Activated CD4-positive, alpha-beta T cell treated with anti-CD3 and anti-CD28 coated beads, Interleukin-2, amount 10 ng/mL, durations not matched to agents 24 days and 14 days (primary cell): ENCODE results near the gene RNF111. TPM values are rescaled to one million over a fixed set of nuclear protein-coding genes. Genes with fewer than 3 reads are reported as not detected.
"Not testable (repeated sequence)": the region's sequence is repeated elsewhere in the genome, so short reads cannot be mapped to it uniquely, and the experiment has no call there.

Experiments
- DNase-seq: peaks from one replicate; pipeline ENCODE4 v3.0.0; 2022
- H3K27ac Mint-ChIP-seq: one replicate; pipeline ENCODE4 v1.8.0; 2022; ENCODE audit warnings: mild to moderate bottlenecking, mixed read lengths
- H3K27me3 Mint-ChIP-seq: one replicate; pipeline ENCODE4 v1.8.0; 2022; ENCODE audit warnings: mixed read lengths
- H3K36me3 Mint-ChIP-seq: one replicate; pipeline ENCODE4 v1.8.0; 2022; ENCODE audit warnings: low read depth, mild to moderate bottlenecking, mixed read lengths
- H3K4me1 Mint-ChIP-seq: one replicate; pipeline ENCODE4 v1.8.0; 2021; ENCODE audit warnings: mixed read lengths
- H3K4me3 Mint-ChIP-seq: one replicate; pipeline ENCODE4 v1.8.0; 2022; ENCODE audit warnings: mild to moderate bottlenecking, moderate library complexity, mixed read lengths
- H3K9me3 Mint-ChIP-seq: one replicate; pipeline ENCODE4 v1.8.0; 2021; ENCODE audit warnings: mixed read lengths
- intact Hi-C: fragments of 100-400 bp; cut with micrococcal nuclease; formaldehyde crosslinking; loops from one replicate; pipeline ENCODE4 v1.15.1; 2023
- total RNA-seq: library from RNA; stranded (reverse); gene quantifications from 2 replicates; pipeline ENCODE4 v1.2.3, GENCODE V29; 2022

Gene RNF111
- total RNA-seq, 1 donor from 2014 or later, result 32.9 TPM

GRCh38 chr15:59104912-59105732 lies 117.7 kb downstream of the RNF111 start, which contains the start of gene CCNB2:
Gene CCNB2 (plus strand): TSS chr15:59105146. CDS start chr15:59105269, 123 bp downstream.
- peak; percentile 96 for DNase-seq
- Mint-ChIP-seq H3K36me3 (peaks cover 26% of the 10 kb centered on the region), H3K4me3 (peak within 1 kb of the TSS; percentile 85), H3K4me1 (peaks cover 28% of the 10 kb centered on the region), H3K9me3 (no peaks in the 10 kb centered on the region), H3K27ac (peak within 1 kb of the TSS; percentile 98), H3K27me3 (no peaks in the 10 kb centered on the region)
- intact Hi-C loops, result loop anchor here (1.0 to 10.0 kb wide), 4 partner anchors 118 to 360 kb away; partner anchors contain the start of genes ADAM10, RNF111 and SLTM

DNA sequence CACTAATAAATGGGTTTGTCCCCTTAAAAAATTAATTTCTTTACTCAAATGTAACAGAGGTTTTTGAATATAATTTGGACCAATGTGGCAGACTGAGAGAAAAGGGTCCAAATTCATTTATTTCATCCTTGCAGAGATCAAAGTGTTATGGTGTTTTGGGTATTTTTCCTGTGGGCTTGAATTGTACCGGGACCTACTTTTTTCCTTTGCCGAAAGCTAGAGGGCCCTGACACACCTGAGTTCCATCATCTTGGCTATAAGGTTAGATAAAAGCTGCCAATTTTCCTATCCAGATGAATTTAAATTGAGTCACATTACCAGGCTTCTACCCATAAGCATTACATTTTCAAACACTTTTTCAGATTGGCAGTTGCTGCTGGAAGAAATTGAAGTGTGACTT lies 118.4 kb downstream of the RNF111 start:
- no peaks in the 10 kb centered on the region for H3K27me3 Mint-ChIP-seq
- peak overlapping the region; percentile 98 for H3K27ac Mint-ChIP-seq
- H3K36me3 Mint-ChIP-seq, result peaks cover 32% of the 10 kb centered on the region
- no peaks in the 10 kb centered on the region for H3K9me3 Mint-ChIP-seq
- intact Hi-C loops, result loop anchor here (1.0 to 10.0 kb wide), 4 partner anchors 119 to 361 kb away; partner anchors contain the start of genes ADAM10, RNF111 and SLTM
- H3K4me3 Mint-ChIP-seq, result peak overlapping the region; percentile 85
- peaks cover 28% of the 10 kb centered on the region for H3K4me1 Mint-ChIP-seq
- DNase-seq, result no peak

DNA sequence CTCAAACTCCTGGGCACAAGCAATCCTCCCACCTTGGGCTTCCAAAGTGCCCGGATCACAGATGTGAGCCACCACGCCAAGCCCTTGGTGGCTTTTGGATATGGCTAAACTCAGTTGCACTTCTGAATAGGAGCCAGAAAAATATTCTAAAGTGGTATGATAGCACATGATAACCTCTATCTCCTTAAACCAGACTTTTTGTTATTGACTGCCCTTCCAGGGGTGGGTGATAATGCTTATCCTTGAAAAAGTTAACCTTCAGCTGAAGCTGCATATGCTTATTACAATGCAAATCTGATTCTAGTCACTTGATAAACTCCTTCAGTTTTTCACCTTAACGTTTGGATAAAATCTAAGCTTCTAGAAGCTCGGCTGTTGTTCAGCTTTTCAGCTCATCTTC lies 123.8 kb downstream of the RNF111 start:
- intact Hi-C loops, result no loop called here
- no peak overlapping the region for H3K27ac Mint-ChIP-seq

DNA sequence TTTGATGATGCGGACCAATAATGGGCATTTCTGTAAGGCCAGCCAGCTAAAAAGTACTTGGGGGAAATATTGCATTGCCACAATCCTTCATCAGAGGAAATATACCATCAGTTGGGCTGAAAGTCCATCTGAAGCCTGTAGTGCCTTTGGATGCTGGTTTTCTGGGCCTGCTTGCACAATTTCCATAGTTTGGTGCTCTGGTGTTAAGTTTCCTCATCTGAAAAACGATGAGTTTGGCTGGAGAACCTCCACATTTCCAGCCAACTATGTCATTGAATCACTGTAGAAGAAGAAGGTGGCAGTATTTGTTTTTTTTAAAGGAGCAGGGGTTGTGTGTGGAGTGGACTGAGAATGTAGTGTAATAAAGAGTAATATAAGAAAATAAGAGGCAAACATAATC lies 127.6 kb downstream of the RNF111 start:
- Mint-ChIP-seq H3K36me3 (peaks cover 64% of the 10 kb centered on the region), H3K4me3 (no peak overlapping the region), H3K9me3 (no peaks in the 10 kb centered on the region), H3K27ac (no peak overlapping the region), H3K4me1 (peaks cover 14% of the 10 kb centered on the region), H3K27me3 (no peaks in the 10 kb centered on the region)
- no peak for DNase-seq
- intact Hi-C loops, result no loop called here

More for the DNA sequence above, 123.8 kb downstream of the RNF111 start:
- no peak for DNase-seq
- Mint-ChIP-seq H3K4me3 (no peak overlapping the region), H3K9me3 (no peaks in the 10 kb centered on the region), H3K27me3 (no peaks in the 10 kb centered on the region), H3K4me1 (peaks cover 26% of the 10 kb centered on the region), H3K36me3 (peaks cover 58% of the 10 kb centered on the region)

DNA sequence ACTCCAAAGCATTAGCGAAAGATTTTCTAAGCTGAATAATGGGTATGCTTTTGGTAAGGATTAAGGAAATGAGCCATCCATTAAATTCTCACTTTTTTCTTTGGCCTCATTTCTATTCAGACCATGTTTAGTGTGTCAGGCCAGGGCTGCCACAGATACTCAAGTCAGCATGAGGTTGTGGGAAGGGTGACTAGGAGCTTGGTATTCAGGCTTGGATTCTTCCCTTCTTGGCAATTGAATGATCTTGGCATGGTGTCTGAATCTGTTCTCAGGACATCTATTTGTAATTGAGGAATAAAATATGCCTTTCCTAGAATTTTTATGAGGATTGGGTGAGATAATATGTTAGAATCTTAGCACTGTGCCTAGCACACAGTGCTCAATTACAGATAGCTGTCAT lies 128.7 kb downstream of the RNF111 start:
- Mint-ChIP-seq H3K36me3 (peaks cover 62% of the 10 kb centered on the region), H3K4me1 (peaks cover 12% of the 10 kb centered on the region), H3K9me3 (no peaks in the 10 kb centered on the region), H3K27ac (no peak overlapping the region), H3K4me3 (no peak overlapping the region), H3K27me3 (no peaks in the 10 kb centered on the region)
- intact Hi-C loops, result no loop called here
- DNase-seq, result no peak

GRCh38 chr15:59116771-59117170 lies 129.3 kb downstream of the RNF111 start:
- Mint-ChIP-seq H3K9me3 (no peaks in the 10 kb centered on the region), H3K36me3 (peaks cover 64% of the 10 kb centered on the region), H3K27ac (no peak overlapping the region), H3K4me1 (peaks cover 12% of the 10 kb centered on the region), H3K4me3 (no peak overlapping the region), H3K27me3 (no peaks in the 10 kb centered on the region)
- no peak for DNase-seq
- intact Hi-C loops, result no loop called here

DNA sequence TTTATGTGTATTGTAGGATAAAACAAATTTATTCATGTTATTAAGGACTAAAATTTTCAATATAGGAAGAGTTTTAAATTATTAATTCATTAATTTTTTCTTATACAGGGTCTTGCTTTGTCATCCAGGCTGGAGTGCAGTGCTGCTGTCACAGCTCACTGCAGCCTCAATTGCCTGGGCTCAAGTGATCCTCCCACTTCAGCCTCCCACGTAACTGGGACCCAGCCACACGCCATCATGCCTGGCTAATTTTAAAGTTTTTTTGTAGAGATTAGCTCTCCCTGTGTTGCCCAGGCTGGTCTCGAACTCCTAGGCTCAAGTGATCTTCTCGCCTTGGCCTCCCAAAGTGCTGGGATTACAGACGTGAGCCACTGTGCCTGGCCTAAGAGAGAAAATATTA lies 132.2 kb downstream of the RNF111 start:
- Mint-ChIP-seq H3K4me1 (peaks cover 6% of the 10 kb centered on the region), H3K36me3 (peaks cover 70% of the 10 kb centered on the region), H3K4me3 (no peak overlapping the region), H3K9me3 (no peaks in the 10 kb centered on the region), H3K27me3 (no peaks in the 10 kb centered on the region), H3K27ac (no peak overlapping the region)
- intact Hi-C loops, result no loop called here
- no peak for DNase-seq

GRCh38 chr15:59120937-59121336 lies 133.5 kb downstream of the RNF111 start:
- peak overlapping the region; percentile 26 for H3K27ac Mint-ChIP-seq
- no peak overlapping the region for H3K4me3 Mint-ChIP-seq
- intact Hi-C loops, result no loop called here
- peaks cover 3% of the 10 kb centered on the region for H3K9me3 Mint-ChIP-seq
- DNase-seq, result no peak
- H3K4me1 Mint-ChIP-seq, result peaks cover 6% of the 10 kb centered on the region
- no peaks in the 10 kb centered on the region for H3K27me3 Mint-ChIP-seq
- peaks cover 74% of the 10 kb centered on the region for H3K36me3 Mint-ChIP-seq

- H3K27ac Mint-ChIP-seq, result no peak overlapping the region
- peaks cover 19% of the 10 kb centered on the region for H3K4me1 Mint-ChIP-seq
- no peak for DNase-seq
- H3K36me3 Mint-ChIP-seq, result peaks cover 80% of the 10 kb centered on the region
- peaks cover 23% of the 10 kb centered on the region for H3K9me3 Mint-ChIP-seq
- no peaks in the 10 kb centered on the region for H3K27me3 Mint-ChIP-seq
- intact Hi-C loops, result no loop called here
- H3K4me3 Mint-ChIP-seq, result no peak overlapping the region
Measured at GRCh38 chr15:59124261-59124660, 136.8 kb downstream of the RNF111 start.

DNA sequence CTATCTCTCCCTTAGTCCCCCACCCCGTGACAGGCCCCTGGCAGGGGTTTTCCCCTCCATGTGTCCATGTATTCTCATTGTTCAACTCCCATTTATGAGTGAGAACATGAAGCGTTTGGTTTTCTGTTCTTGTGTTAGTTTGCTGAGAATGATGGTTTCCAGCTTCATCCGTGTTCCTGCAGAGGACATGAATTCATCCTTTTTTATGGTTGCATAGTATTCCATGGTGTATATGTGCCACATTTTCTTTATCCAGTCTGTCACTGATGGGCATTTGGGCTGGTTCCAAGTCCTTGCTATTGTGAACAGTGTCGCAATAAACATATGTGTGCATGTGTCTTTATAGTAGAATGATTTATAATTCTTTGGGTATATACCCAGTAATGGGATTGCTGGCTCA lies 138.2 kb downstream of the RNF111 start:
- H3K4me3 Mint-ChIP-seq, intact Hi-C loops, H3K27me3 Mint-ChIP-seq, H3K27ac Mint-ChIP-seq, DNase-seq: not testable (repeated sequence)
- H3K36me3 Mint-ChIP-seq, result peaks cover 85% of the 10 kb centered on the region
- peaks cover 32% of the 10 kb centered on the region for H3K9me3 Mint-ChIP-seq
- H3K4me1 Mint-ChIP-seq, result peaks cover 17% of the 10 kb centered on the region

DNA sequence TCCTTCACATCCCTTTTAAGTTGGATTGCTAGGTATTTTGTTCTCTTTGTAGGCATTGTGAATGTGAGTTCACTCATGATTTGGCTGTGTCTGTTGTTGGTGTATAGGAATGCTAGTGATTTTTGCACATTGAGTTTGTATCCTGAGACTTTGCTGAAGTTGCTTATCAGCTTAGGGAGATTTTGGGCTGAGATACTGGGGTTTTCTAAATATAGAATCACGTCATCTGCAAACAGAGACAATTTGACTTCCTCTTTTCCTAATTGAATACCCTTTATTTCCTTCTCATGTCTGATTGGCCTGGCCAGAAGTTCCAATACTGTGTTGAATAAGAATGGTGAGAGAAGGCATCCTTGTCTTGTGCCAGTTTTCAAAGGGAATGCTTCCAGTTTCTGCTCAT lies 139.8 kb downstream of the RNF111 start:
- DNase-seq, intact Hi-C loops, H3K27me3 Mint-ChIP-seq, H3K27ac Mint-ChIP-seq, H3K4me3 Mint-ChIP-seq: not testable (repeated sequence)
- Mint-ChIP-seq H3K9me3 (peaks cover 32% of the 10 kb centered on the region), H3K4me1 (peaks cover 15% of the 10 kb centered on the region), H3K36me3 (peaks cover 89% of the 10 kb centered on the region)

- no peak for DNase-seq
Measured at GRCh38 chr15:59131456-59131855, 144.0 kb downstream of the RNF111 start.

DNA sequence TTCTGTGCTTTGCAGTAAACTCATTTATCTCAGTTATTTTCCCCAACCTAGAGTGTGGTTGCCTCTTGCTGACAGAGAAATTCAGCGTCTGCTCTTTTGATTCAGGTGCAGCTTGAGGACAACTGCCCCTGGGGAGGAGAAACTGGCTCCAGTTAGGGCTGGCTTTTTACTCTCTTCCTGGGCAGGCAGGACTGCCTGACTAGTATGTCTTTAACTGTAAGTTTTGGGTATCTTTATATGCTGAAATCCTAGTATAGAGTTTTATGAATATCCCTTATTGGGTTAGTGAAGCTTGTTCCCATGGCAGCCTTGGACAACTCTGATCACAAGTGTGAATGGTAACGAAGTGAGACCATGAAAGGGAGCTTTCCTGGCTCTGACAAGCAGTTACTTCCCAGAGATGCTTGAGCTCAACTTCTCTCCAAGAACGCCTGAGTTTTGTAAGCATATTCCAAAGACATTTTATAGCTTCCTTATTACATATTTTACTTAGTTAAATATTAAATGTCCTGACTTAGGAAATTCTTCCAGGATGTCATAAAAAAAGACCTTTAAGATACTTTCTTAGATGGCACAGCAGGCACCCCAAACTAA lies 144.6 kb downstream of the RNF111 start:
- no peak for DNase-seq
- intact Hi-C loops, result no loop called here
- H3K36me3 Mint-ChIP-seq, result peaks cover 75% of the 10 kb centered on the region

More at GRCh38 chr15:59131456-59131855, 144.0 kb downstream of the RNF111 start:
- Mint-ChIP-seq H3K4me3 (no peak overlapping the region), H3K36me3 (peaks cover 80% of the 10 kb centered on the region), H3K9me3 (peaks cover 26% of the 10 kb centered on the region), H3K27ac (no peak overlapping the region), H3K27me3 (no peaks in the 10 kb centered on the region), H3K4me1 (peaks cover 15% of the 10 kb centered on the region)
- intact Hi-C loops, result no loop called here

GRCh38 chr15:59133929-59134427 lies 146.5 kb downstream of the RNF111 start:
- H3K27me3 Mint-ChIP-seq, result no peaks in the 10 kb centered on the region

More for the DNA sequence above, 144.6 kb downstream of the RNF111 start:
- Mint-ChIP-seq H3K27ac (no peak overlapping the region), H3K4me1 (peaks cover 18% of the 10 kb centered on the region), H3K4me3 (no peak overlapping the region), H3K27me3 (no peaks in the 10 kb centered on the region), H3K9me3 (peaks cover 24% of the 10 kb centered on the region)

More at GRCh38 chr15:59133929-59134427, 146.5 kb downstream of the RNF111 start:
- Mint-ChIP-seq H3K9me3 (peaks cover 13% of the 10 kb centered on the region), H3K4me1 (peaks cover 24% of the 10 kb centered on the region), H3K36me3 (peaks cover 74% of the 10 kb centered on the region), H3K27ac (no peak overlapping the region), H3K4me3 (no peak overlapping the region)
- intact Hi-C loops, result no loop called here
- DNase-seq, result no peak
